Spleen (tissue), 11 donors: ENCODE results near the gene NPPA. TPM values are rescaled to one million over a fixed set of nuclear protein-coding genes. Genes with fewer than 3 reads are reported as not detected.

Experiments used
- DNase-seq: peaks from one replicate; pipeline ENCODE4 v3.0.0-alpha.2; 2020
- H3K27ac ChIP-seq, 8 donors: fragments of 200-600 bp; sonication (generic) in 7 of 8; 1 replicate in 4 of 8; 2 replicates in 4 of 8; pipeline versions ENCODE4 v1.5.0 to v1.8.0; 2016 to 2021; ENCODE audit warnings: inconsistent platforms in 4 of 8, mild to moderate bottlenecking in 4 of 8, moderate library complexity in 1 of 8
- H3K27me3 ChIP-seq, 7 donors: fragments of 200-600 bp; sonication (generic) in 6 of 7; replicated peaks in 1 of 7; 1 replicate in 4 of 7; 2 replicates in 3 of 7; pipeline versions ENCODE4 v1.5.0 to v1.8.0; 2016 to 2021; ENCODE audit warnings: inconsistent platforms in 3 of 7, mild to moderate bottlenecking in 1 of 7
- H3K36me3 ChIP-seq, 6 donors: fragments of 200-600 bp; sonication (generic) in 5 of 6; 1 replicate in 4 of 6; 2 replicates in 2 of 6; pipeline versions ENCODE4 v1.5.0 to v1.8.0; 2016 to 2021; ENCODE audit warnings: inconsistent platforms in 2 of 6
- H3K4me1 ChIP-seq, 6 donors: fragments of 200-600 bp; sonication (generic) in 5 of 6; 1 replicate in 3 of 6; 2 replicates in 3 of 6; pipeline versions ENCODE4 v1.5.0 to v1.8.0; 2016 to 2021; ENCODE audit warnings: inconsistent platforms in 3 of 6
- H3K4me3 ChIP-seq, 8 donors: fragments of 200-600 bp; sonication (generic) in 7 of 8; 1 replicate in 4 of 8; 2 replicates in 4 of 8; pipeline versions ENCODE4 v1.5.0 to v1.8.0; 2016 to 2021; ENCODE audit warnings: inconsistent platforms in 4 of 8, mild to moderate bottlenecking in 4 of 8, moderate library complexity in 2 of 8
- H3K9me3 ChIP-seq, 8 donors: fragments of 200-600 bp; sonication (generic) in 7 of 8; 1 replicate in 4 of 8; 2 replicates in 4 of 8; pipeline versions ENCODE4 v1.5.0 to v1.8.0; 2016 to 2021; ENCODE audit warnings: inconsistent platforms in 4 of 8
- POLR2A ChIP-seq, 3 donors: fragments of 450-650 bp; IDR thresholded peaks; one replicate each; pipeline ENCODE4 v1.5.1; 2017; ENCODE audit warnings: antibody characterized with exemption in 3 of 3, mild to moderate bottlenecking in 1 of 3
- POLR2AphosphoS5 ChIP-seq, 3 donors: sonication (generic); formaldehyde crosslinking; IDR thresholded peaks; one replicate each; pipeline ENCODE4 v1.5.1; 2017; ENCODE audit warnings: antibody characterized with exemption in 3 of 3
- WGBS, 5 donors: extraction: QIAGEN DNeasy Blood & Tissue Kit in 3 of 5; methylation state at CpG; one replicate each; pipeline versions ENCODE4 v1.1.5 to v1.1.7; 2013 to 2018; 5-methylcytosine and 5-hydroxymethylcytosine counted together
- intact Hi-C: fragments of 100-400 bp; cut with DNase I; formaldehyde crosslinking; loops from one replicate; pipeline ENCODE4 v1.15.0; 2023; ENCODE audit warnings: low total_unique reads
- polyA plus RNA-seq, 3 donors: library from polyadenylated mRNA; stranded (reverse); fragments of 200-250 nt; gene quantifications; one replicate each; pipeline ENCODE4 v1.2.1, GENCODE V29; 2013
- total RNA-seq, 7 donors: library from RNA; depleted of rRNA in 3 of 7; stranded (reverse); fragments of >200 nt in 3 of 7; fragmentation: NEBNext Ultra II Directional in 4 of 7; extraction: Animal tissue kit (Norgen Biotek cat#: 25700) in 4 of 7; gene quantifications; one replicate each; pipeline versions ENCODE4 v1.1.0 to v1.2.1, GENCODE V29; 2016 to 2021
- TF ChIP-seq, protein P1 (sequence below), 11 experiments: fragments of 200-600 bp in 7 of 11; fragments of 450-650 bp in 4 of 11; sonication (generic) in 4 of 11; IDR thresholded peaks in 8 of 11; conservative IDR thresholded peaks in 3 of 11; 1 replicate in 7 of 11; 2 replicates in 4 of 11; pipeline versions ENCODE4 v1.4.0 to v1.8.0; 2016 to 2021; ENCODE audit warnings: antibody characterized with exemption in 11 of 11, inconsistent platforms in 4 of 11, mild to moderate bottlenecking in 1 of 11
- donor health status: healthy with polysubstance abuse.
- donor health status: DM: no; HTN: no; CAD: no; lungs with moderate emphysema.
- donor health status: DM: no; HTN: no; CAD: no.
- donor health status: Bipolar disorder and iron deficiency.
- donor health status: healthy.
- donor health status: DM: no; HTN: no; CAD: no.
- donor health status: DM: yes; HTN: yes; CAD: no.

The NPPA gene
- total and polyA plus RNA-seq, 10 donors = 0.22 to 2.9 (median 1.4) TPM; not detected in 6

DNA sequence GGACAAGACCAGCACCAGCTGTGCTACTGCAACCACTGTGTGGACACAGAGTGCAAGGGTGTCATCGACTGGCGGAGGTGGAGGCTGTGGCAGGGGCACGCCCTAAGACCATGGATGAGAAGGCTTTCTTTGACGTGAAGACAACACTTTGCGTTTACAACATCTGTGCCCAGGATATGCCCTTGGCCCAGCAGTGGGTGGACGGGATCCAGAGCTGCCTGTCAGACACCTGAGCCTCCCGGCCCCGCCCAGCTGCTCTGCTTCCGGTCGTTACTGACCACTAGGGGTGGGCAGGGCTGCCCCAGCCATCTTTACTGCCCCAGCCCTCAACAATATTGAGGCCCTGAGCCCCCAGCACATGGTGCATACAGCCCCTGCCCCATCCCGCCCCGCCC is 32.6 kb upstream of the NPPA start:
- no peaks in the 10 kb centered on the region for H3K9me3 ChIP-seq
- H3K36me3 ChIP-seq = no peaks in the 10 kb centered on the region
- peaks cover 0 to 56% (median 0%) of the 10 kb centered on the region in 7 donors for H3K27me3 ChIP-seq
- peaks cover 0 to 16% (median 10%) of the 10 kb centered on the region in 6 donors for H3K4me1 ChIP-seq
- no peak for TF ChIP-seq POLR2A (IDR thresholded peaks at IDR 0.05)
- TF ChIP-seq, protein P1, sequence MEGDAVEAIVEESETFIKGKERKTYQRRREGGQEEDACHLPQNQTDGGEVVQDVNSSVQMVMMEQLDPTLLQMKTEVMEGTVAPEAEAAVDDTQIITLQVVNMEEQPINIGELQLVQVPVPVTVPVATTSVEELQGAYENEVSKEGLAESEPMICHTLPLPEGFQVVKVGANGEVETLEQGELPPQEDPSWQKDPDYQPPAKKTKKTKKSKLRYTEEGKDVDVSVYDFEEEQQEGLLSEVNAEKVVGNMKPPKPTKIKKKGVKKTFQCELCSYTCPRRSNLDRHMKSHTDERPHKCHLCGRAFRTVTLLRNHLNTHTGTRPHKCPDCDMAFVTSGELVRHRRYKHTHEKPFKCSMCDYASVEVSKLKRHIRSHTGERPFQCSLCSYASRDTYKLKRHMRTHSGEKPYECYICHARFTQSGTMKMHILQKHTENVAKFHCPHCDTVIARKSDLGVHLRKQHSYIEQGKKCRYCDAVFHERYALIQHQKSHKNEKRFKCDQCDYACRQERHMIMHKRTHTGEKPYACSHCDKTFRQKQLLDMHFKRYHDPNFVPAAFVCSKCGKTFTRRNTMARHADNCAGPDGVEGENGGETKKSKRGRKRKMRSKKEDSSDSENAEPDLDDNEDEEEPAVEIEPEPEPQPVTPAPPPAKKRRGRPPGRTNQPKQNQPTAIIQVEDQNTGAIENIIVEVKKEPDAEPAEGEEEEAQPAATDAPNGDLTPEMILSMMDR (IDR thresholded peaks at IDR 0.05 in 8 of 11, conservative IDR thresholded peaks at IDR 0.05 in 3 of 11) = no peak
- no peak for TF ChIP-seq POLR2AphosphoS5 (IDR thresholded peaks at IDR 0.05)
- H3K27ac ChIP-seq = no peak overlapping the region
- 68 to 81% (median 75%) methylated on average over 9 to 12 of the region's 12 CpGs for WGBS, 5 donors
- H3K4me3 ChIP-seq = no peak overlapping the region
- intact Hi-C loops = no loop called here
- no peak for DNase-seq

DNA sequence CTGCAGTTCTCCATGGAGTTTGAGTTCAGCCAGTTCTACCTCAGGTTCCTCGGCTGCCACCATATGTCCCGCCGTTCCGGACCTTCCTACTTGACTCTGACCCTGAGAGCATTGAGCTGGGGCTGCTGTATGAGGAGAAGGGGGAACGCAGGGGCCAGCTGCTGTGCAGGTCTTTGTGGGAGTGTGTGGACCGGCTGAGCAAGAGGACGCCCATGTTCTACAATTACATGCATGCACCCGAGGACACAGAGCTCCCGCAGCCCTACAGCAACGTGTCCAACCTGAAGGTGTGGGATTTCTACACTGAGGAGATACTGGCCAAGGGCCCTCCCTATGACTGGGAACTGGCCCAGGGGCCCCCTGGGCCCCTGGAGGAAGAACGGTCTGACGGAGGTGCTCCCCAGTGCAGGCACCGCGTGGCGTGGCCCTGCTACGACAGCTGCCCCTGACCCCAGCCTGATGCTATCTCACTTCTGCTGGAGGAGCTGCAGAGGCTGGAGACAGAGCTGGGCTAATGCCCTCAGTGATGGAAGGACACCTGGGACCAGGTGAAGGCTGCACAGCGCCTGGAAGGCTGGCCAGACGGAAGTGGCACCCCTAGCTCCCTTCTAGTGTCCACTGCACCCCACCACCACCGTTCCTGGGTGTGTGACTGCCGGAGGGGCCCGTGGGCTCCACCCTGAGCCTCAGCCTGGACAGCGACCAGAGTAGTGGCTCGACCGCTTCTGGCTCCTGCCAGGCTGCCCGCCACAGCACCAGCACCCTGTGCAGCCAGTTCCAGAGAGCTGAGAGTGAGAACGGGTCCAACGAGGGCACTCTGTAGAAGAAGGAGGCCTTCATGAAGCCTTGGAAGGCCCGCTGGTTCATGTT is 32.0 kb upstream of the NPPA start:
- no peak for DNase-seq
- 72 to 88% (median 82%) methylated on average over 9 to 28 of the region's 28 CpGs for WGBS, 5 donors
- peaks cover 0 to 62% (median 0%) of the 10 kb centered on the region in 7 donors for H3K27me3 ChIP-seq
- H3K27ac ChIP-seq = no peak overlapping the region
- H3K4me3 ChIP-seq = no peak overlapping the region
- intact Hi-C loops = no loop called here
- peaks cover 0 to 16% (median 10%) of the 10 kb centered on the region in 6 donors for H3K4me1 ChIP-seq
- no peak for TF ChIP-seq POLR2A (IDR thresholded peaks at IDR 0.05)
- TF ChIP-seq POLR2AphosphoS5 (IDR thresholded peaks at IDR 0.05) = no peak
- TF ChIP-seq, protein P1 (IDR thresholded peaks at IDR 0.05 in 8 of 11, conservative IDR thresholded peaks at IDR 0.05 in 3 of 11) = no peak
- H3K9me3 ChIP-seq = no peaks in the 10 kb centered on the region
- H3K36me3 ChIP-seq = no peaks in the 10 kb centered on the region

DNA sequence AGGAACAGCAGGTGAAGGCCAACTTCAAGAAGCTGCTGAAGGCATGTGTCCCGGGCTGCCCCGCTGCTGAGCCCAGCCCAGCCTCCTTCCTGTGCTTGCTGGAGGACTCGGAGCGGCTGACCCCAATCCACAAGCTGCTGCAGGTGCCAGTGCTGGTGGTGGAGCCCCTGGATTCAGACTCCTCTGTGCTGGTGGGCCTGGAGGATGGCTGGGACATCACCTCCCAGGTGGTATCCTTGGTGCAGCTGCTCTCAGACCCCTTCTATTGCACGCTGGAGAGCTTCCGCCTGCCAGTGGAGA is 31.3 kb upstream of the NPPA start:
- intact Hi-C loops = no loop called here
- Histone ChIP-seq H3K27me3 (peaks cover 0 to 68% (median 0%) of the 10 kb centered on the region in 7 donors), H3K4me1 (peaks cover 0 to 16% (median 10%) of the 10 kb centered on the region in 6 donors), H3K9me3 (no peaks in the 10 kb centered on the region), H3K4me3 (no peak overlapping the region), H3K36me3 (no peaks in the 10 kb centered on the region), H3K27ac (no peak overlapping the region)
- DNase-seq = no peak
- TF ChIP-seq, protein P1 (IDR thresholded peaks at IDR 0.05 in 8 of 11, conservative IDR thresholded peaks at IDR 0.05 in 3 of 11) = no peak
- no peak for TF ChIP-seq POLR2AphosphoS5 (IDR thresholded peaks at IDR 0.05)
- no peak for TF ChIP-seq POLR2A (IDR thresholded peaks at IDR 0.05)
- WGBS, 5 donors = 75 to 85% (median 78%) methylated on average over 2 to 6 of the region's 6 CpGs

DNA sequence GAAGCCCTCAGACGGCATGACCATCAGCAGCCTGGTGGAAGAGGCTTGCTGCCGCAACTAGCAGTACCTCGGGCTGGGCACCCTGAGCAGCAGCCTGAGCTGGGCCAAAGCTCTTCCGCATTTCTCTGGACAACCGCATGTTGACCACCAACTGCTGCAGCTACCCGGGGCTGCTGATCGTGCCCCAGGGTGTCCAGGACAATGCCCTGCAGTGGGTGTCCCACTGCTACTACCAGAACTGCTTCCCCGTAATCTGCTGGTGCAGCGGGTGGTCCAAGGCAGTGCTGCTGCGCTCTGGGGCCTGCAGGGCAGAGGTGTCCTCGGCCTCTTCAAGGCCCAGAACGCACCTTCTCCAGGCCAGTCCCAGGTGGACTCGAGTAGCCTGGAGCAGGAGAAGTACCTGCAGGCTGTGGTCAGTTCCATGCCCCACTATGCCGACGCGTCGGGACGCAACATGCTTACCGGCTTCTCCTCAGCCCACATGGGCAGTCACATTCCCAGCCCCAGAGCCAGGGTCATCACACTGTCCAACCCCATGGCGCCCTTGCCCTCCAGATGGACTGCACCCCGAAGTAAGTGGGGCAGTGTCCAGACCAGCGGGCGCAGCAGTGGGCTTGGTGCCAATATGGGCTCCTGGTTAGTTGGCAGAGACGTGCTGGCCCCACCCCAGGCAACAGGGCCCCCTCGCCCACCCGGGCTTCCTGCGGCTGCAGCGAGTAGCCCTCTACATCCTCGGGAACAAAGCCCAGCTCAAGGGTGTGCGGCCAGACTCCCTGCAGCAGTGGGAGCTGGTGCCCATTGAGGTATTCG is 30.7 kb upstream of the NPPA start:
- no peak for DNase-seq
- intact Hi-C loops = no loop called here
- 80 to 94% (median 85%) methylated on average over 13 to 31 of the region's 31 CpGs for WGBS, 5 donors
- no peaks in the 10 kb centered on the region for H3K9me3 ChIP-seq
- H3K4me1 ChIP-seq = peaks cover 0 to 13% (median 7%) of the 10 kb centered on the region in 6 donors
- H3K4me3 ChIP-seq = no peak overlapping the region
- peaks cover 0 to 67% (median 0%) of the 10 kb centered on the region in 7 donors for H3K27me3 ChIP-seq
- no peak overlapping the region for H3K27ac ChIP-seq
- TF ChIP-seq, protein P1 (IDR thresholded peaks at IDR 0.05 in 8 of 11, conservative IDR thresholded peaks at IDR 0.05 in 3 of 11) = no peak
- no peak for TF ChIP-seq POLR2AphosphoS5 (IDR thresholded peaks at IDR 0.05)
- no peak for TF ChIP-seq POLR2A (IDR thresholded peaks at IDR 0.05)
- H3K36me3 ChIP-seq = no peaks in the 10 kb centered on the region
